ENCODE measurements around the gene FHOD1.

The FHOD1 gene

GRCh38 chr16:67209565-67209964, 37.7 kb downstream of the FHOD1 start:
- no peak for TF ChIP-seq CTCF (IDR thresholded peaks at IDR 0.05; ENCODE audit: low read depth, low read length)
- no peak overlapping the region for H3K4me3 ChIP-seq (ENCODE audit: low read depth, low read length)

- no peak overlapping the region for H3K4me3 ChIP-seq (ENCODE audit: low read depth, low read length)
- no peak for TF ChIP-seq CTCF (IDR thresholded peaks at IDR 0.05; ENCODE audit: low read depth, low read length)
Measured at GRCh38 chr16:67208154-67208896, 39.0 kb downstream of the FHOD1 start.

DNA sequence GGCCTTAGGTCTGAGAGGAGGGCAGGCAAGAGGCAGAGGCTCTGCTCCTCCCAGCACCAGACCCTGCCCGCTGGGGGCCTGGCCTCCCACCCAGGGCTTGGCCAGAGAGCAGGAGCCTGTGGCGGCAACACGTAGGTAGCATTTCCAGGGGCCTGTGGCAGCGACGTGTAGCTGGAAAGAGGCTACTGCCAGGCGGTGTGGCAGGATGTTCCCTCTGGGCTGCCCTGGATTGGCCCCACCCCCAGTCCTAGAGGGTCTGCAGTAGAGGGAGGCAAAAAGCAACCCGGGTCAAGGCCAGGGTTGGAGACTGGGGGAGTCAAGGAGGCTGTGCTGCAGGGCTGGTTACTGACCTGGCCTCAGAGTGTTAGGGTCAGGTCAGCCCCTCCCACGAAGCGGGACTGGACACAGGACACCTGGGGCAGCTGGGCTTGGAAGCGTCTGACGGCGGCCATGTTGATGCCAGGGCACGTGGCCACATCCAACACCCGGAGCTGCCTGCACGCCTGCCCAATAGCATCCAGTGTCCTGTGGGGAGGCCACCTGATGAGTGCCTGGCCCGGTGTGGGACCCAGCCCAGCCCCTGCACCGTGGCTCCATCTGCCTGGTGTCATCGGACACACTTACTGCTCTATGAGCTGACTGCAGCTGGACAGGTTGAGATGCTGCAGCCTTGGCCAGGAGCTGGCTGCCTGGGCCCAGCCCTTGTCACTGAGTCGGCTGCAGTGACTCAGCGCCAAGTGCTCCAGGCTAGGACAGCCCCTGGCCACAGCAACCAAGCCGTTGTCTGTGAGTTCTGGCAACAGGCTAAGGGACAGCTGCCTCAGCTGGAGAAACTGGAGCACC, 39.8 kb downstream of the FHOD1 start:
- no peak for TF ChIP-seq CTCF (IDR thresholded peaks at IDR 0.05; ENCODE audit: low read depth, low read length)
- H3K4me3 ChIP-seq (ENCODE audit: low read depth, low read length): no peak overlapping the region

DNA sequence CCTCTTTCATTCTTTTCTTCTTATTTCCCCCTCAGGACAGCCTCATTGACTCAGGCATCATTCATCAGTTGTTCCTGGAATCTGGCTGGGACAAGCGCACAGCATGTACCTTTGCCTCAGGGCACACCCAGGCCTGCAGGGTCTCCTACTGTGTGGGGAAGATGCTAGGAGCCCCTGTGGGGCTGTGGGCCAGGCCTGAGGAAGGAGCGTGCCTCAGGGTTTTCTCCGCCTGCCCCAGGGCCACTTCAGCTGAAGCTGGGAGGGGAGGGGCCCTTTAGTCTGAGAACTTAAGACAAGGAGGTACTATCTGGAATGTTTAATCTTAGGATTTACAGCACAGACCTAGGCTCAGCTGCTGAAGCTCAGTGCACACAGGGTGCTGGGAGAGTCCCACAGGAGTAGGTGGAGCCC, 40.4 kb downstream of the FHOD1 start:
- no peak overlapping the region for H3K4me3 ChIP-seq (ENCODE audit: low read depth, low read length)
- no peak for TF ChIP-seq CTCF (IDR thresholded peaks at IDR 0.05; ENCODE audit: low read depth, low read length)

DNA sequence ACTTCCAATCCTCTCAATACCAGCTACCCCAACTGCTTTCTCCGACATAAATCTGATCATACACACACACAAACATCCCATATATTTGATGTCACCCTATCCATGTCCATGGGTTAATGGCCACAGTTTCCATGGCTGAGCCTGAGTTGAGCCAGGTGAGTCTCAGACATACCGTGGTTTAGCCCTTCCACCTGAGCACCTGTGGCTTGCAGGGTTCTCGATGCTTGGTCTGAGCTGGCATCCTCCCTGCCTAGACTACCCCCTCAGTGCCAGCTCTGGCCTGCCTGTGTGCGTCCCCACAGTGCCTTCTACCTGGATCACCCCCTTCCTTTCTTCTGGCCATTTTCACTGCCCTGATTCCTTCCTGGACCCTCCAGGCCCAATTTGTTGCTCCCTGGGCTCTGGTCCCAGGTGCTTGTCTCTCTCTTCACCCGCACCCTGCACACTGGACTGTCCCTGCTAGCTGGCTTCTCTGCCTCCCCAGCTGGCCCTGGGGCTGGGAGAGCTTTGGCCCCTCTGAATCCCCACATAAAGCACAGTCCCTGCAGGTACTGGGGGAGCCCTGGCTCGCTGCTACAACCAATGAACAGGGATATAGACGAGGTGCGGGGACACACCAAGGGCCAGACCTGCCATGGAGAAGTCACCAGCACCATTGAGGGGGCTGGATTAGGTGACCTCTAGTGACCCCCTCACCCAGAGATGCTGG, 41.0 kb downstream of the FHOD1 start:
- no peak for TF ChIP-seq CTCF (IDR thresholded peaks at IDR 0.05; ENCODE audit: low read depth, low read length)

DNA sequence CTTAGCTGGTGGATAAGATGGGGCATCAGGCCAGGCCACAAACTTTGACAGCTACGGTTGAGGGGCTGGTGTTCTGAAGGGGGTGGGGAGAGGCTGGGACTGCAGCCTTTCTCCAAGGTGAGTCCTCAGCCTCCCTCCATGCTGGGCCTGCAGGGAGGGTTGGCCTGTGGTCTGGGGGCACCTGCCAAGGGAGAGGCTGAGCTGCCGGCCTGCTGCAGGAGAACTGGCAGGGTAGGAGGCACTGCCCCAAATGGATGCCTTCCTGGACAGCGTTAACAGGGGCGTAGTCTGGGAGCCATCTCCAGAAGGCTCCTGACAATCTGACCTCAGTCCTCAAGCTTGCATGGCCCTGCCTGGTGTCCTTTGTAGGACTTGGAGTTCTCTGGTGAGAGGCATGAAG, 43.2 kb downstream of the FHOD1 start:
- no peak for TF ChIP-seq CTCF (IDR thresholded peaks at IDR 0.05; ENCODE audit: low read depth, low read length)
- H3K4me3 ChIP-seq (ENCODE audit: low read depth, low read length): no peak overlapping the region

More for the DNA sequence above, 41.0 kb downstream of the FHOD1 start:
- no peak overlapping the region for H3K4me3 ChIP-seq (ENCODE audit: low read depth, low read length)
